ENCODE data around the gene PGAM5.

The PGAM5 gene

GRCh38 chr12:132665149-132665491 lies 45.5 kb upstream of the PGAM5 start:
- no peak for TF ChIP-seq CTCF (IDR thresholded peaks at IDR 0.05; ENCODE audit: unreplicated experiment in 3 of 3)
- Mint-ChIP-seq H3K4me3 (no peak overlapping the region), H3K27me3 (ENCODE audit: low read depth) (no peaks in the 10 kb centered on the region), H3K27ac (no peak overlapping the region), H3K36me3 (ENCODE audit: low read depth) (peaks cover 84% of the 10 kb centered on the region), H3K4me1 (no peaks in the 10 kb centered on the region), H3K9me3 (no peaks in the 10 kb centered on the region)

GRCh38 chr12:132665794-132666193 lies 44.8 kb upstream of the PGAM5 start:
- Mint-ChIP-seq H3K36me3 (ENCODE audit: low read depth) (peaks cover 82% of the 10 kb centered on the region), H3K27ac (no peak overlapping the region), H3K4me1 (no peaks in the 10 kb centered on the region), H3K4me3 (no peak overlapping the region), H3K27me3 (ENCODE audit: low read depth) (no peaks in the 10 kb centered on the region), H3K9me3 (no peaks in the 10 kb centered on the region)
- TF ChIP-seq CTCF (IDR thresholded peaks at IDR 0.05; ENCODE audit: unreplicated experiment in 3 of 3) = no peak

GRCh38 chr12:132668191-132669088 lies 42.2 kb upstream of the PGAM5 start:
- Mint-ChIP-seq H3K36me3 (ENCODE audit: low read depth) (peaks cover 72% of the 10 kb centered on the region), H3K4me3 (no peak overlapping the region), H3K9me3 (no peaks in the 10 kb centered on the region), H3K4me1 (no peaks in the 10 kb centered on the region), H3K27ac (no peak overlapping the region), H3K27me3 (ENCODE audit: low read depth) (no peaks in the 10 kb centered on the region)
- TF ChIP-seq CTCF (IDR thresholded peaks at IDR 0.05; ENCODE audit: unreplicated experiment in 3 of 3) = no peak

- no peak for TF ChIP-seq CTCF (IDR thresholded peaks at IDR 0.05; ENCODE audit: unreplicated experiment in 3 of 3)
- Mint-ChIP-seq H3K27ac (no peak overlapping the region), H3K4me1 (no peaks in the 10 kb centered on the region), H3K36me3 (ENCODE audit: low read depth) (peaks cover 70% of the 10 kb centered on the region), H3K4me3 (no peak overlapping the region), H3K27me3 (ENCODE audit: low read depth) (no peaks in the 10 kb centered on the region), H3K9me3 (no peaks in the 10 kb centered on the region)
Measured at GRCh38 chr12:132669166-132669879, 41.3 kb upstream of the PGAM5 start.

GRCh38 chr12:132672116-132672515 lies 38.5 kb upstream of the PGAM5 start:
- Mint-ChIP-seq H3K36me3 (ENCODE audit: low read depth) (peaks cover 63% of the 10 kb centered on the region), H3K4me1 (no peaks in the 10 kb centered on the region), H3K27ac (no peak overlapping the region), H3K27me3 (ENCODE audit: low read depth) (no peaks in the 10 kb centered on the region), H3K9me3 (no peaks in the 10 kb centered on the region), H3K4me3 (no peak overlapping the region)
- TF ChIP-seq CTCF (IDR thresholded peaks at IDR 0.05; ENCODE audit: unreplicated experiment in 3 of 3) = no peak
